Fibroblast of mammary gland (primary cell): ENCODE data around the gene CFAP20.
"Not testable (repeated sequence)": the region's sequence is repeated elsewhere in the genome, so short reads cannot be mapped to it uniquely, and the experiment has no call there.

Experiments used
- DNase-seq: peaks from one replicate; pipeline ENCODE4 v3.0.0-alpha.2; 2010; ENCODE audit warnings: low read depth
- H3K4me3 ChIP-seq: 2 replicates; pipeline ENCODE4 v1.5.1; 2011; ENCODE audit warnings: low read depth, mild to moderate bottlenecking, low read length, moderate library complexity; ENCODE audit not compliant: control insufficient read depth
- TF ChIP-seq, protein P1 (sequence below): conservative IDR thresholded peaks from 2 replicates; pipeline ENCODE4 v1.5.1; 2011; ENCODE audit warnings: low read depth, low read length, inconsistent platforms; ENCODE audit not compliant: control insufficient read depth, insufficient read depth

The CFAP20 gene

DNA sequence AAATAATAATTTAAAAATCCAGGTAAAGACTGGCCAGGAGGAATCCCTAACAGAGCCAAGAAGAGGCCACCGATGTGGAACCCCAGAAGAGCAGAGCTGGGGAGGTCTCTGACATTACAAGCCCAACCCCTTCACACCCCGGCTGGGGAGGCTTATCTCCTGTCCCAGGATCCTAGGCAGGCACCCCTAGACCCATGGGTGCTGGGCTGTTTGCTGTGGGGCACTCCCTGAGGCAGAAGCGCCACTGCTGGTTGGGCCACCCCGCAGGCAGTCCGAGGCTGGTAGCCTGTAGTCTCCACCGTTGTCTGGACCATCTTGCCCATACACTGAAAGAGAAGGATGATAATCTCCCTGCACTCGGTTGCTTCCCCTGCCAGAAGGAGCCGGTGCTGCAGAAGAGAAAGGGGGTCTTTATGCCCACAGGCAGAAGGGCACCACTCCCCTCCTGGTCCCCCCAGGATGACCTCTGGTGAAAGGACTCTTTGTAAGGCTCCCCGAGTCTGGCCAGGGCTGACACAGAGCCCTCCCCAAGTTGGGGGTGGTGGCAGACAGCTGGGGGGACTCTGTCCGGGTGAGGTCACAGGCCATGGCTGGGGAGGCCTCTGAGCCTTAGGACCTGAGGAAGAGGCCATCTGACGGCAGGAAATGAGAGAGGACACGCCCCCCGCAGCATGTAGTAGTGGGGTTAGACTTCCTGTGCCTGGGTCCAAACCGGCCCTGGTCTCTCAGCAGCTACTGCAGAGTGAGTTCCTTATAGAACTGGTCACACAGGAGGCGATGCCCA, 34.2 kb downstream of the CFAP20 start:
- TF ChIP-seq, protein P1, sequence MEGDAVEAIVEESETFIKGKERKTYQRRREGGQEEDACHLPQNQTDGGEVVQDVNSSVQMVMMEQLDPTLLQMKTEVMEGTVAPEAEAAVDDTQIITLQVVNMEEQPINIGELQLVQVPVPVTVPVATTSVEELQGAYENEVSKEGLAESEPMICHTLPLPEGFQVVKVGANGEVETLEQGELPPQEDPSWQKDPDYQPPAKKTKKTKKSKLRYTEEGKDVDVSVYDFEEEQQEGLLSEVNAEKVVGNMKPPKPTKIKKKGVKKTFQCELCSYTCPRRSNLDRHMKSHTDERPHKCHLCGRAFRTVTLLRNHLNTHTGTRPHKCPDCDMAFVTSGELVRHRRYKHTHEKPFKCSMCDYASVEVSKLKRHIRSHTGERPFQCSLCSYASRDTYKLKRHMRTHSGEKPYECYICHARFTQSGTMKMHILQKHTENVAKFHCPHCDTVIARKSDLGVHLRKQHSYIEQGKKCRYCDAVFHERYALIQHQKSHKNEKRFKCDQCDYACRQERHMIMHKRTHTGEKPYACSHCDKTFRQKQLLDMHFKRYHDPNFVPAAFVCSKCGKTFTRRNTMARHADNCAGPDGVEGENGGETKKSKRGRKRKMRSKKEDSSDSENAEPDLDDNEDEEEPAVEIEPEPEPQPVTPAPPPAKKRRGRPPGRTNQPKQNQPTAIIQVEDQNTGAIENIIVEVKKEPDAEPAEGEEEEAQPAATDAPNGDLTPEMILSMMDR: no peak
- DNase-seq: no peak
- no peak overlapping the region for H3K4me3 ChIP-seq

DNA sequence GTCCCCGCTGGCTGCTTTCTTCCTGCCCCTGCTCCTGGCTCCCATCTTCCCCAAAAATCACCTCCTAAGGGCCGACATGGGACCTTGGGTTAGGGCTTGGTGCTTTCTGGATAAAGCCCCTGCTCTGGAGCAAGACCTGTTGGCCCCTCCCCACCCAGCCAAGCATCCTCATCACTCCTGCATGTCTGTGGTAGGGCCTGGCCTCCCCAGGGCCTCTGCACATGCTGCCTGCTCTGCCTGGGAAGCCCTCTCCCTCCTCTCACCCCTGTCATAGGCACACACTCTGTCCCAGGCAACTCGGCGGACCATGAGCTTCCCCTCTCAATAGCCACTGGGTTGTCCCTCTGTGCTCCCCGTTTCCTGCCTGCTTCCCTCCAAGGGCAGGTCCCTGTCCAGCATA, 35.2 kb downstream of the CFAP20 start:
- no peak overlapping the region for H3K4me3 ChIP-seq
- DNase-seq: no peak
- TF ChIP-seq, protein P1: no peak

DNA sequence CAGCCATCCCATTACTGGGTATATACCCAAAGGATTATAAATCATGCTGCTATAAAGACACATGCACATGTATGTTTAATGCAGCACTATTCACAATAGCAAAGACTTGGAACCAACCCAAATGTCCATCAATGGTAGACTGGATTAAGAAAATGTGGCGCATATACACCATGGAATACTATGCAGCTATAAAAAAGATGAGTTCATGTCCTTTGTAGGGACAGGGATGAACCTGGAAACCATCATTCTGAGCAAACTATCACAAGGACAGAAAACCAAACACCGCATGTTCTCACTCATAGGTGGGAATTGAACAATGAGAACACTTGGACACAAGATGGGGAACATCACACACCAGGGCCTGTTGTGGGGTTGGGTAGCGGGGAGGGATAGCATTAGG, 38.8 kb downstream of the CFAP20 start:
- H3K4me3 ChIP-seq, DNase-seq: not testable (repeated sequence)

DNA sequence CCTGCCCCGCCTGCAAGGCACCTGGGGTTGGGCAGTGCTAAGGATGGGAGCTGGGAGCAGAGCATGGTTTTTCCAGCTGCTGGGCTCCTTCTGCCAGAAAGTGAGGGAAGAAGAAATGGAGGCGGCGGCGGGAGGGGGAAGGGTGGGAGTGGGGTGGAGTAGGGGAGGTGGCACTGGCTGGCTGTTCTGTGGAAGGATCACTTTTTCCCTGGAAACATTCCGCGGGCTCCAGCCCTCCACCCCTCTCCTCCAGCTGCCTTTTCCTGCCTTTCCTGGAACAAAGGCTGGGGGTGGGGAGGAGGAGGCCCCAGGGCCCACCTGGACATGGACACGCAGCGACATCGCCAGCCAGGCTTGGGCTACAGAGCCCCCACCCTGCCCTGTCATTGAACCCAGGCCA, 41.1 kb downstream of the CFAP20 start:
- TF ChIP-seq, protein P1: no peak

DNA sequence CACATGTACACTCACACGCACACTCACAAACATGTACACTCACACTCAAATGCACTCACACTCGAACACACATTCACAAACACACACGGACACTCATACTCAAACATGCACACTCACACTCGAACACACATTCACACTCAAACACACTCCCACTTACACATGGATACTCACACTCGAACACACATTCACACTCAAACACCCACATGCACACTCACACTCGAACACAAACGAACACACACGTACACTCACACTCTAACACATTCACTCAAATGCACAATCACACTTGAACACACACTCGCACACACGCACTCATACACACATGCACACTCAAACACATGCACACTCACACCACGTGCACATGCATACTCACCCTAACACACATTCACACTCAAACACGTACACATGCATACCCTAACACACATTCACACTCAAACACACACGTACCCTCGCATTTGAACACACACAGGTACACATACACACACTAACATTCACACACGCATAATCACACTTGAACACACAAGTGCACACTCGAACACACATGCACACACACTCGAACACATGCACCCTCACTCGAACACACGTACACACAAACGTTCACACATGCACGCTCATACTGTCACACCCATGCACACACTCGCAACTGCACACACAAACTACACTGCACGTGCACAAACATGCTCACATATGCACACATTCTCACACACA, 41.8 kb downstream of the CFAP20 start:
- DNase-seq: no peak
- H3K4me3 ChIP-seq: no peak overlapping the region
- TF ChIP-seq, protein P1: no peak

More for the DNA sequence above, 41.1 kb downstream of the CFAP20 start:
- H3K4me3 ChIP-seq: no peak overlapping the region
- no peak for DNase-seq

DNA sequence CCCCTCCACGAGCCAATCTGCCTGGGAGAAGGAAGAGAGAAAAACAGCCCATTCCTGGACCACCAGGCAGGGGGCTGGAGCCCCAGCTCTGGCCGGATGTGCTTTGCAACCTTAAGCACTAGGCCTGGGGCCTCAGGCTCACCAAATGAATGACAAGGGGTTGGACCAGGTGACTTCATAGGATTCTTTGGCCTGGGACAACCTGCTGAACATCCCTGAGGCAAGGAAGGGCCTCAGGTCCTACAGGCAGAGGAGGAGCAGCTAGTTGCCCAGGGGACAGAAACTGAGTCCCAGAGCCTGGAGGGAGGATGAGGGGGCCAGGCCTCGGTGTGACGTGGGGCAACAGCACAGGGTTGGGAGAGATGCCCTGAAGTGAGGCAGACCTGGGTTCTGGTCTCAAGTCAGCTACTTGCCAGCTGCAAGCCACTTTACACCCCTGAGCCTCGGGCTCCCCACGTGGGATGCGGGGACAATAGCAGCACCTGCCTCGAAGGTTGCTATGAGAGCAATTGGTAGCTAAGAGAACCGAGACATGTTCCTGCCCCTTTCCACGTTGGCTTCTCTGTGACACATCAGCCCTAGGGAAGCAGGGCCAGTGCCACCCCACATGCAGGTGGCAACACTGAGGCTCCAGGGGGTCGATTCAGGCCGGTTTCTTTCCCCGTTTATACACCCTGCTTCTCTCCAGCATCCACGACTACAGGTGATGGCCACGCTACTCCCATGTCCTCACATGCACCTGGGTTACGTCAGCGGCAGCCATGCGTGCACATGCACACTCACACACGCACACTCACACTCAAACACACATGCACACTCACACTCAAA, 42.6 kb downstream of the CFAP20 start:
- TF ChIP-seq, protein P1: no peak
- no peak overlapping the region for H3K4me3 ChIP-seq
- no peak for DNase-seq
